Measurements from ENCODE around the gene EZH2.

EZH2 gene

DNA sequence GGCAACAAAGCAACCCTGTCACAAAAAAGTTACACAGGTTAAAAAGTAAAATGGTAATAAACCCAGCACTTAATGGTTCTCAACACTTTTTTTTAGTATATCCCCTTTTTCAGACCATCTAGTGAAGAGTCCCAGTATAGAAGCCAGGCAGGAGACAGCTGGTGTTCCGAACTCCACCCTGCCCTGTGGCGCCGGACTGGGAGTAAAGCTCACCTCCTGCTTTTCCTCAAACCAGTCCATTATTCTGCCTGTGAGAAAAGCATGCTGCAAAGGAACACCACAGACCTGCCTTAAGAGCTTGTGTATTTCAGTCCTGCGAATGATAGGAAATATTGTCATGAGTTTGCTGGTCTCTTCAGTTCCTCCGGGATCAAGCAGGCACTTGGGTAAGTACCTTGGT lies 81.0 kb downstream of the EZH2 start:
- DNase-seq: no peak

DNA sequence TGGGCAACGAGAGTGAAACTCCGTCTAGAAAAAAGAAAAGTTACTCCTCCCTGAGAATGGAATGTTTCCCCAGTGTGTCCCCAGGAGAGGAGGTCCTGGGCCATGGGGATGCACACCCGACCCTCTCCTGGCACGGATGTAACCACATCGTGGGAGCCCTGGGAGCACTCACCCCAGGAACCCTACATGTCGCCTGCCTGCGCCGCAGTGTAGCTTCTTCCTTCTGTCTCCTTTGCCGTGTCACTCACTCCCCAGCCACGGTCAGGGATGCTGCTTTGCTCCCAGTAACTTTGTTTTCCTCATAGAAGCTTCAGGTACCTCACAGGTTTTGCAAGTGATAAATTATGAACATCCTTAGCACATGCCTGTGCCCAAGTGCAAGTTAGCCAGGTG lies 82.0 kb downstream of the EZH2 start:
- DNase-seq: no peak

DNA sequence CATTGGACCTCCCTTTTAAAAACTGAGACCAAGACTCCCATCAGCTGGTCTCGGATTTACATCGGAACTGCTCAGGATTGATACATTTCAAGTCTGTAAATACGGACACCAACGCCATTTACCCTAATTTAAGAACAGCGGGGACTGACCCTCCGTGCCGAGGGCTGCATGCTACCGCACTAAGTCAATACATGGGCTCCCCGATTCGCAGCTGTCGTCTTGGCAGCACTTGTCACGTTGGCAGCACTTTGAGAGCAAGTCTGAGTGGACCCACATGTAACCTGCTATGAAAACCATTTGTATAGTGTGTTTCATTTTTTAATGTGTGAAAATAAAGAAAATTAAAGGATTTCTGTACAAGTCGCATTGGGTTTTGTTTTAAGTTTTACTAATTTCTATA lies 83.4 kb downstream of the EZH2 start:
- DNase-seq: no peak

DNA sequence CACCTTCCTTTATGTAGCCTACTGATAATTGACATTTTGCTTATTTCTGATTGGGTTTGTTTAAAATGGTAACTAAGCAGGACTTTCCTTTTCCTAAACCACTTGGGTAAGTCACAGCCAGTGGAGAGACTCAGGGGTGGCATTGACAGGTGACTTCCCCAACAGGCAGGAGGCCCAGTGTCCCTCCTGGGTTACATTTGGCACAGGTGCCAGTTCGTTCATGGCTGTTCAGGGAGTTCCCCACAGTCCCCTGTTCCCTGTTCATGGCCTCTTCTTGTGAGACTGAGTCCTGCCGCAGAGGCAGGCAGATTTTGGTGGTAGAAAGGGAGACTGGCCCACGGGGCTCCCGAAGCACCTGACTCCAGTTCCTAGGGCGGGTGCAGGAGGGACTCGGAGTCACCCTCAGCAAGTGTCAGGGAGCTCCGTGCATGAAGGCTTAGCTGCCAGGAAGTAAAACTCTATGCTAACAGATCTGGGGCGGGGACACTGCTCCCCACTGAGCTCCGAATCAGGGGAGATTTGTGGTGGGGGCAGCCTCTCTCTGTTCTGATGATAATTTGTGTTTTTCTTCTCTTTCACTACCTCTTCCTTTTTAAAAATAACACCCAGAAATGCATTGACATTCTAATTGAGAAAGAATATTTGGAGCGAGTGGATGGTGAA lies 84.1 kb downstream of the EZH2 start:
- no peak for DNase-seq

DNA sequence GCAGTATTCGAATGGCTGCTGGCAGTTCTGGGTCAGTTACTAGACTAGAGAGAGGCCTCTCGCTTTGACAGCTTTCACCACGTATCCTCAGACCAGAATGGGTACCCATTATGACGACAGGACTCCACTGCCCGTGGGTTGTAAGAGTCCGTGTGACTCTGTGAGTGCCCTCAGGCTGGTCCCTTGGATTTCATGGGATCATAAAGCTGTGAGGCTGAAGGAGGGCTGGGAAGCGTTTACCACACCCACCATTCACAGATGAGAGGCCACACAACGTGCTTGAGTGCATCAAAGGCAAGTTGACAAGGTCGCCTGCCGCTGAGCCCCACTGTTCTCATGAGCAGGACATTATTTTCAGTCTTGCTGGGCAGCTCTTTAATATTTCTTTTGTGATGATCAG lies 87.2 kb downstream of the EZH2 start:
- no peak for DNase-seq

DNA sequence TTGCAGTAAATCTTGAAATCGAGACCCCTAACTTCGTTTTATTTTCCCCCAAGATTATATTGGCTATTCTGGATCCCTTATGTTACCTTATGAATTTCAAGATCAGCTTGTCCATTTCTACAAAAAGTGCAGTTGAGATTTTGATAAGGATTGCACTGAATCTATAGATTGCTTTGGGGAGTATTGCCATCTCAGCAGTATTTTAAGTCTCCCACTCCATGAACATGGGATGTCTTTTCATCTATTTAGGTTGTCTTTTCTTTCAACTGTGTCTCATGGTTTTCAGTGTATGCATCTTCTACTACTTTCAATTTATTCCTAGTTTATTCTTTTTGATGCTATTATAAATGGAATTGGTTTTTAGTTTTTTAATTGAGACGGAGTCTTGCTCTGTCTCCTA lies 89.6 kb downstream of the EZH2 start:
- DNase-seq: no peak

DNA sequence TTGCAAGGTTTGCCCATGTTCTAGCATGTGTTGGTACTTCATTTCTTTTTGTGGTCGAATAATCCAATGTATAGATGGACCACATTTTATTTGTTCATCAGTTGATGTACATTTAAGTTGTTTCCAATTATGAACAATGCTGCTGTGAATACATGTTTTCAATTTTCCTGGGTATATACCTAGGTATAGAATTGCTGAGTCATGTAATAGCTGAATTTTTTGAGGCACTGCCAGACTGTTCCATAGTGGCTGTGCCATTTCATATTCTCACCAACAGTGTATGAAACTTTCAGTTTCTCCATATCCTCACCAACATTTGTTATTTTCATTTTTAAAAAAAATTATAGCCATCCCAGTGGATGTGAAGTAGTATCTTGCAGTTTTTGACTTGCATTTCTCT lies 90.5 kb downstream of the EZH2 start:
- no peak for DNase-seq

DNA sequence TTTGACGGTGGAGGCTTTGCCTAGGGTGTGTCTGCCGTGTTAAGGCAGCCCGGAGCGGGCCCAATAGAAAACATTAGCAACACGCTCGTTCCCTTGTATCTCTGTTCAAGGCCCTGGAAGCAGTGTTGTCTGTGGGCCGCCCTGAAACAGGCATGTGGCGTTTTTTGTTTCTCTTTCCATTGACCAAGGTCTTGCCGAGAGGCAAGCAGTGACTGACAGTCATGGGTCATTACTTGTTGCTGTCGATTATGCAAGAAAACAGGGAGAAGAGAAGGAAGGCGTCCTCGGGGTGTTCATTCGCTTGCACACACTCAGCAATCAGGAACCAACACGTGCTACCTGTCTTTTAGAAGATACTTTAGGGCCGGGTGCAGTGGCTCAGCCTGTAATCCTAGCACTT lies 92.5 kb downstream of the EZH2 start:
- DNase-seq: no peak

DNA sequence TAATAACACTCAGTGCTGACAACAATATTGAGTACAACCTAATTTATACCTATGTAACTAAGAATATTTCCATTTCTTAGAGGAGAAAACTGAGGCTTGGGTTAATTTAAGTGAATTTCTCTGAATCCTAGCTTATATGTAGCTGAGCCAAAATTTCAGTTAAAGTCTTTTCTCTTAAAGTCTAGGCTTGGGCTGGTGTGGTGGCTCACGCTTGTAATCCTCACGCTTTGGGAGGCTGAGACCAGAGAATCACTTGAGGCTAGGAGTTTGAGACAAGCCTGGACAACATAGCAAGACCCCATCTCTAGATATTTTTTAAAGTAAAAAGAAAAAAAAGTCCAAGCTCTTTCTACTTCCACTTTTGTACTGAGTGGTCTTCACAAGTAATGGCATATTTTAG lies 93.2 kb downstream of the EZH2 start:
- DNase-seq: no peak

DNA sequence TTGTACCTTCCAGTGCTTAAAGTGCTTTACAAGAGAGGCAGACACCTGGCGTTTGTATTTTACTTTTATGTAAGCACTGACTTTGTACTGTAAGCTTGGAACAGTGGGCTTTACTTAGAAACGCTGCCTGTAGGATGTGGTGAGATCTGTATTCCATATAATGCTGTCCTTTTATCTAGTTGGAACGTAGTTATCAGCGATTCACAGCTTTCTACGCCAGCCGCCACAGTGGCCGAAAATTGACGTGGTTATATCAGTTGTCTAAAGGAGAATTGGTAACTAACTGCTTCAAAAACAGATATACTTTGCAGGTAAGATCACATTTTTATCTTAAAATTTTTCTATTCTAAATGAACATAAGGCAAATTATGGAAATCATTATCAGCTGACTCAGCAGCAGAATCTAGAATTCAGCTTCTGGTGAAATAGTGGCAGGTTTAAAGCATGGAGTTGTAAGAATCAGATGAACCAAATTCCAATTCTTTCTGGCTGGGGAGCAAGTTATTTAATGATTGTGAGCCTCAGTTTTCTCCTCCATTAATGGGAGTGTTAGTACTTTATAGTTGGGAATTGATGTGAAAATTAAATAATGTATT lies 93.9 kb downstream of the EZH2 start:
- DNase-seq: no peak

DNA sequence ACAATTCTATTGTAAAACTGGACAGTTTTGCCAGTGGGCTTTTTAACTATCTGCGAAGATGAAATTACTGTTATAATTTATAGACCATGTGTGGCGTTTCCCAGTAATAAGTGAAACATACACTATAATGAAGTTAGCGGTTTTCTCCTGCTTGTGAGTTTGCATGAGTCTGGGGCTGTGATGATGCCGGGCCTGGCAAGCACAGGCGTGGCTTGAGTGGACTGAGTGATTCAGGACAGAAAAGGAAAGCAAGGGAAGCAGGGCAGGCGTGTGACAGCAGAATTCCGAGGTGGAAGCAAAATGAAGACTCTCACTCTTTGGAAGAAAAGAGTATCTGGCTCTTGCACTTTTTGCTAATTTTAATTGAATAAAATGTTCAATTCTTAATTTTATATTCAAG lies 94.9 kb downstream of the EZH2 start:
- DNase-seq: no peak

DNA sequence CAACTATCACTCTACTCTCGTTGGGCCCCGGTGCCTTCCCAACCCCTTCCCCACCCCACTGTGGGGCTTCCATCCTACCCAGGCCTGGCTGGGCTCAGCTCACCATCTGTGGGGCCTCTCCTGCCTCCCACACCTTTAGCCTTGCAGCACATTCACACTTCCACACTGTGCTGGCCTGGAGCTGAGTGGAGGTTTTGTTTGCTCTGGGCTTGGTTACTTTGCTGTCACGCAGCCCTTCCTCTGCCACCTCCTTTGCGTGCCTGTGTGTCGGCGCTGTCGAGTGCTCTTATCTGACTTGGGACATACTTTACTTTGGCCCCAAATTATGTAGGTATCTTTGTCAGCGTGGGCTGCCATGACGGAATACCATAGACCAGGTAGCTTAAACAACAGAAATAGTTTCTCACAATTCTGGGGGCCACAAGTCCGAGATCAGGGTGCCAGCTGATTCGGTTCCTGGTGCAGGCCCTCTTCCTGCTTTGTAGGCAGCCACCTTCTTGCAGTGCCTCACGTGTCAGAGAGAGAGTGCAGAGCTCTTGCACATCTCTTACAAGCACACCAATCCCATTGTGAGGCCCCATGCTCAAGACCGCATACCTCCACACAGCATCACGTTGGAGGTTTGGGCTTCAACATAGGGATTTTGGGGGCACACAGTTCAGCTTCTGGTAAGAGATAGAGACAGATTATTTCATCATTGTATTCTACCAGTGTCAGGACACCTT lies 96.4 kb downstream of the EZH2 start:
- no peak for DNase-seq

DNA sequence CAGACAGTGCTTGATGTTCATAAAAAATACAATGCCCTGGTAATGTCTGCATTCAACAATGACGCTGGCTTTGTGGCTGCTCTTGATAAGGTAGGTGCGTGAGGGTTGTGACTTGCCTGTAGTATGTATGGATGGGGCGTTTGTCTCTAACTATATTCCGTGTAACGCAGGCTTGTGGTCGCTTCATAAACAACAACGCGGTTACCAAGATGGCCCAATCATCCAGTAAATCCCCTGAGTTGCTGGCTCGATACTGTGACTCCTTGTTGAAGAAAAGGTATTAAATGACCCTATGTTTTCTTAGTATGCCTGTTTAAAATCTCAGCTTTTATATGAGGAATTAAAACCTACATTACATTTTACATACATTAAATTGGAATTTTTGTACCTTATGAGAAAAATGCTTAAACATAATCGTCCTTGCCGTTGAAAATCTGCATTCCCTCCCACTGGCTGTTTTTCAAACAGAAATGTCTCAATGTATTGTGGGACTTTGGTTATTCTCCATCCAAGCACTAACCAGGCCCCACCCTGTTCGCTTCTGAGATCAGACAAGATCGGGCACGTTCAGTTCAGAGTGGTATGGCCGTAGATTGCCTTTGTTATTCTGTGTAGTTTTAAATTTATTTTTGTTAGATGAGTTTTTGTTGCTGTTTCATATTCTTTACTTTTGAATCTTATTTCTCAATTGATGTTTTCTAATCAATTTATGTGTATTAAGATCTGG lies 100.1 kb downstream of the EZH2 start:
- DNase-seq: no peak

DNA sequence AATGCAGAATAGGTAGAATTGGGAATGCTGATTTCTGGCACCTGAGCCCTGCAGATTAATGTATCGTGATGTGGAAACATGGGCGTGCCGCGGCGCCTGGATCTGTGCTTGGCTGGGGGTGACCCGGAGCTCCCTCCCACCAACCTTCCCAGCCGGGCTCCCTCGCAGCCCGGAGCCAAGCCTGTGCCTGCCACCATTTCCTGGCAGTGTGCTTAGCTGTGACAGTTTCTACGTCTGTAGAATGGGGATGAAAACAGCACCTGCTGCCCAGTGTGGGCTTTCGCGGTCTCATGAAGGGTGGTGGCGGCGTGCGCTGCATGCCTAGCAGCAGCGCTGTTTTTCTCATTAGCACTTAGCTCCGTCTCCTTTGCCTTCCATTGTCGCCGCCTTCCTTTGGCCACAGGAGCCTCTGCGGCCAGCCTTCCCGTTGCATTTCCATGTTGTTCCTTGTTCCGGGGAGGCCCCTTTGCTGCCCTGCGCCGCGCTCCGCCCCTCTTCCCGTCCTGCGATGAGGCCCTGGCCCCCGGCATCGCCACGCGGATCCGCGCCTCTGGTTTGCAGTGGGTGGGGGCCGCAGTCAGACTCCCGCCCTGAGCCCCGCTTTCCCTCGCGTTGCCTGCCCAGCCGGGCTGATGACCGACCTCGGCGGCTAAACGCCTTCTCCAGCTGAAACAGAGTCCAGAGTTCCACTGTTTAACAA lies 101.2 kb downstream of the EZH2 start:
- DNase-seq: no peak

DNA sequence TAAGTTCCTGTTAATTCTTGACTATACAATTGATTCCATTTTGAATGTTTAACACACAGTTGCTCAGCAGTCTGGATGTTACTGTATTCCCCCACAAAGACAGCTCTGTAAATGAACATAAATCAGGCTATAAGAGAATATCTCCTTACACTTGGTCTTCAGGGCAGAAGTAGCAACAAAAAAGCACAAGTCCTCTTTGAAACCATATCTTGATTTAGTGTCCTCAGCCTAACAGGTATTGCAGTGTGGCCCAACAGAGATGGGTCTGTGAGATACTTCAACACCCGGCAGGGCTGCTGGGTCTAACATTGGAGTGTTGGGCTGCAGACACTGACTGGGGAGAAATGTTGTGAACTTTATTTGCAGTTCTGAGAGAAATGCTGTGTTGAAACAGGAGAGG lies 109.6 kb downstream of the EZH2 start:
- DNase-seq: no peak

DNA sequence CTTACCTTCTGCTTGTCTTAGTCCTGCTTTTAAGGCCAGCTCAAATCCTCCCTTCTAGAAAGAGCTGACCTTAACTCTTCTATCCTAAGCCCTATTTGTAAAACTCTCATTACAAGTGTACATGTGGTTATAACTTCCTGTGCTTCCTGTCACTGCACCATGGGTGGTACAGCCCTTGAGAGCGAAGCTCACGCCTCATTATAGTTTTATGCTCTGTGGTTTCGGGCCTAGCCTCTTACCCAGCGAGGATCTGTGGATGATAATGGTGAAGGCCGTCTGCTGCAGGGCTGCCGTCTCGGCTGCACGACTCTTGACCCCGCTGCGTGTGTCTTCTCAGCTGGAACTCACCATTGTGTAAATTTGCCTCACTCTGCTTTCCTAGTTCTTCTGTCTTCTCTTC lies 110.8 kb downstream of the EZH2 start:
- no peak for DNase-seq

DNA sequence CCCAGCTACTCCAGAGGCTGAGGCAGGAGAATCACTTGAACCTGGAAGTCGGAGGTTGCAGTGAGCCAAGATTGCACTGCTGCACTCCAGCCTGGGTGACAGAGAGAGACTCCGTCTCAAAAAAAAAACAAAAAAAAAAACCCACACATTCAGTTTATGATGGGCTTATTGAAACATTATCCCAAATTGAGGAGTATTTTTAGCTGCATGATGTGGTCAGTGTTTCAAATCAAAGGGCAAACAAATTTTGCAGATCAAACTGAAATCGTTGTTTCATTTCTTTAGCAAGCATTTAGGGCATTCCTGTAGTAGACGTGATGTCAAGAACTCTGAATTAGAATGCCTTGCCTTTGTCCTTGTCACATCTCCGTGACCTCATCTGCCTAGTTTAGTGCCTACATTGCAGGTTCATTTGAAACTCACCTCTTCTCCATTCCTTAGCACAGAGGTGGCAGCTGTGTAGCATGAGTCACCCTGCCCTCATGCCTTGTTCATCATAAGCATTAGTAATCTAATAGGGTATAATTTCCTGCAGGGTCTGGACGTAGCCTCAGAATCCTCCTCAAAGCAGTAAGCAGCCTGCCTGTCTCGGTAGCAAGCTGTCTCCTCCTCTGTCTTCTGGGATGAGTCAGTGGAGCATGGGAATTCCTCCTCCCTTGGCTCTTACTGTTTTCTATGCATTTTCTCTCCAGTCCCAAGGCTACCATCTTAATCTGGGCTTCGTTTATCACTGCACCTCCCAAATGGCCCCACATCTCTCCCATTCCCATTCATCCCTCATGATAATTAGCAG lies 111.6 kb downstream of the EZH2 start:
- peak; percentile 51 for DNase-seq

DNA sequence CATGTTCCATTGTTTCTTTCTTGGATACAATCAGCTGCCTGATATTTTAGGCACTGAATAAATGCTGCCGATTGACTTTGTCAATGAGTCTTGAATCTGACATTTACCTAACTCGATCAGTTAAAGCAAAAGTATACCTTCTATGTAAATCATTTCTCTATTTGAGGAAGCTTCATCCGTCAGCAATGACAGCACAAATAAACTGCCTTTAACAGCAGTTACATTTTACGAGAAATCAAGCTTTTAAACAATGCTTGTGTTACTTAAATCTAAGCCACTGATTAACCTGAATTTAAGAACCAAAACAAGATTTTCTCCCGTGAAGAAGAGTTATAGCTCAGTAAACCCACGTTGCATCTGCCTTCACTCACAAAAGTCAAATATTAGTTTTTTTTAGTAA lies 114.1 kb downstream of the EZH2 start:
- no peak for DNase-seq

DNA sequence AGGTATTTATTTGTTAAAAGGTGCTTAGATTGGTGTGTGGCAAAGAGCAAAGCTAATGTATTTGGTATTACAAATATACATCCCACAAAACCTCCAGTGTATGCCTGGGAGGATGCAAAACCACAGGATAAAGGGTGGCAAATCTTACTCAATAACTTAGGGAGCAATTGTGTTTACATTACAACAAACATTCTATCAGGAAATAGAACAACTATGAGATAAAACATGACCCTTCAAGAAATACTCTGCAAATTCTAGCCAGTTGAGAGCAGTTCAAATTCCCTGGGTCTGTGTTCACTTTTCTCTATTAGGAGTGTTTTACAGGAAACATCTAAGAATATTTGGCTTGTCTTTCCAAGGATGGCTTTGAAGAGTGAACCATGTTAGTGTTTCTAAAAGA lies 120.5 kb downstream of the EZH2 start:
- no peak for DNase-seq

DNA sequence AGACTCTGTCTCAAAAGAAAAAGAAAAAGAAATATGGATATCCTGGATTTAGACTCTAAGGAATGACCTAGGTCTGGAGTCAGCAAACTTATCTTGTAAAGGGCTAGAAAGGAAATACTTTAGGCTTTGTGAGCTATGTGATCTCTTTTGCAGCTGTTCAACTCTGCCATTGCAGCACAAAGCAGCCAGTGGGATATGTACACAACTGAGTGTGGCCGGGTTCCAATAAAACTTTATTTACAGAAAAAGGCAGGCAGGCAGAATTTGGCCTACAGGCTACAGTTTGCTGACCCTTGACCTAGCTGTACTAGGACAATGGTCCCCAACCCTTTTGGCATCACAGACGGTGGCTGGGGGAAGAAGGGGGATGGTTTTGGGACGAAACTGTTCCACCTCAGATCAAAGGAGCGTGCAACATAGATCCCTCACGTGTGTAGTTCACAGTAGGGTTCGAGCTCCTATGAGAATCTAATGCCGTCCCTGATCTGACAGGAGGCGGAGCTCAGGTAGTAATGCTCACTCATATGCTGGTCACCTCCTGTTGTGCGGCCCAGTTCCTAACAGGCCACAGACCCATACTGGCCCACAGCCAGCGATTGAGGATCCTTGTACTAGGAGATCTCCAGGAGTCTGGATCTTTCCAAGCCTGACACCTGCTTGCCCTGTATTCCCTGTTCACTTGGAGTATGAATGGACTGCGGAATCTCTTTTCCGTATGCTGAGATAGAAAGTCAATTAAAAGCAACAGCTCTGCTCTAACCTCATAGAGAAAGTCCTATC lies 122.4 kb downstream of the EZH2 start:
- DNase-seq: no peak
